ENCODE measurements around the gene USE1. TPM values are rescaled to one million over a fixed set of nuclear protein-coding genes. Genes with fewer than 3 reads are reported as not detected.

Gene USE1
- total and polyA plus RNA-seq, 9 of the 15 experiments (the other 6 are each of a cell fraction or from before 2014, with no cell fraction given): 17.3 to 52.4 (median 34.0) TPM

DNA sequence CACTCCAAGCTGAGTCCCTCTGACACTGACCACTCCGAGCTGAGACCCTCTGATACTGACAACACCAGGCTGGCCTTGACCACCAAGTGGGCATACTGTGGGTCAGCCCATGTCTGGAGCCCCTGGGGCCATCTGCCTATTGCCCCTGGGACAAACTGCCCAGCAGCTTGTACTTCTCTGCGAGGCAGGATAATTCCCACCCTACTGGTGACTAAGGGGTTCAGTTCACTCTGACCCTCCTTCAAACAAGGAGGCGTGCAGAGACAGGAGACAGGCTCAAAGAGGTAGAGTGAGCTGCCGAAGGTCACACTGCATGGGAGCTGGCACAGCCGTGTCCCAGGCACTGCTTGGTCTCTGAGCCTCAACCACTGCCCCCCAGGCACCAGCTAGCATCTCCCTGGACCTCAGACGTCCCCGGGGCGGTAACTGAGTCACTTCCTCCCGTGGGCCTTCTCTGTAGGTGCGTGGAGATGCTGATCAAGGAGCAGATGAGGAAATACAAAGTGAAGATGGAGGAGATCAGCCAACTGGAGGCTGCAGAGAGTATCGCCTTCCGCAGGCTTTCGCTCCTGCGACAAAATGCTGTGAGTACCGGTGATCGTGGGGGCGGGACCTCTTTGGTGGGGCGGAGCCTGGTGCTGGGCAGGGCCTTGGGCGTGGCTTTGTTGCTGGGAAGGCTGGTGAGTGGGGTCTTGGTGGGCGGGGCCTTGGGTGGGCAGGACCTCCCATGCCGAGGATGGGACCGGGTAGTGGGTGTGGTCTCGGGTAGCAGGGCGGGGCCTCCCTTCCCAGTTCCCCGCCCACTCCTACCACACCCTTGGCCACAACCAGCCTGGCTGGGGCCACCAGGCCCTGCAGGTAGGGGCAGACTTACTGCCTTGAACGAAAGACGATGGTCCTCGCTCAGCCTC, 5.8 kb upstream of the USE1 start (continued):
- no peak for TF ChIP-seq MYBL2 (IDR thresholded peaks at IDR 0.05; ENCODE audit: low read depth)
- 0 out of 2 replicates have a peak, but pooled peaks have one; percentile 47 for TF ChIP-seq MYBL2 (CRISPR knock-in tag; IDR thresholded peaks at IDR 0.05; ENCODE audit: borderline replicate concordance)
- no peak for TF ChIP-seq RBM15 (IDR thresholded peaks at IDR 0.05; ENCODE audit: insufficient read depth, low read length)
- TF ChIP-seq POLR2A (conservative IDR thresholded peaks at IDR 0.05): 0 out of 2 replicates have a peak, but pooled peaks have one; percentile 31
- TF ChIP-seq ZNF282 (CRISPR knock-in tag; IDR thresholded peaks at IDR 0.05): peak; percentile 73; the same call in 1 of the 2 replicates
- no peak for TF ChIP-seq CHCHD3 (CRISPR knock-in tag; IDR thresholded peaks at IDR 0.05)
- no peak for TF ChIP-seq ZNF583 (CRISPR knock-in tag; IDR thresholded peaks at IDR 0.05)
- TF ChIP-seq CTBP1 (IDR thresholded peaks at IDR 0.05; ENCODE audit: borderline replicate concordance): 0 out of 2 replicates have a peak, but pooled peaks have one; percentile 53
- TF ChIP-seq SUPT5H (IDR thresholded peaks at IDR 0.05): no peak
- no peak for TF ChIP-seq TOE1 (IDR thresholded peaks at IDR 0.05; ENCODE audit: borderline replicate concordance)
- TF ChIP-seq TOE1 (CRISPR knock-in tag; IDR thresholded peaks at IDR 0.05; ENCODE audit: borderline replicate concordance, low read depth): 0 out of 2 replicates have a peak, but pooled peaks have one; percentile 44
- no peak for TF ChIP-seq HSF4 (CRISPR knock-in tag; IDR thresholded peaks at IDR 0.05; ENCODE audit: borderline replicate concordance)
- peak in 1 of 2 experiments; percentile 40; a peak in 1 of 4 replicates for TF ChIP-seq SRF (CRISPR knock-in tag; IDR thresholded peaks at IDR 0.05)
- no peak for TF ChIP-seq ZNF197 (CRISPR knock-in tag; IDR thresholded peaks at IDR 0.05; ENCODE audit: low read depth)
- TF ChIP-seq CCNT2 (IDR thresholded peaks at IDR 0.05; ENCODE audit: borderline replicate concordance, extremely low read depth, insufficient read length, low read depth, low read length): peak; percentile 35
- TF ChIP-seq HMGN3 (IDR thresholded peaks at IDR 0.05; ENCODE audit: borderline replicate concordance, extremely low read depth, insufficient read length, low read depth, low read length): peak; percentile 56
- no peak for TF ChIP-seq ELF1 (tag; IDR thresholded peaks at IDR 0.05)
- TF ChIP-seq ZNF124 (CRISPR knock-in tag; IDR thresholded peaks at IDR 0.05): 0 out of 2 replicates have a peak, but pooled peaks have one; percentile 55
- TF ChIP-seq, protein P1, sequence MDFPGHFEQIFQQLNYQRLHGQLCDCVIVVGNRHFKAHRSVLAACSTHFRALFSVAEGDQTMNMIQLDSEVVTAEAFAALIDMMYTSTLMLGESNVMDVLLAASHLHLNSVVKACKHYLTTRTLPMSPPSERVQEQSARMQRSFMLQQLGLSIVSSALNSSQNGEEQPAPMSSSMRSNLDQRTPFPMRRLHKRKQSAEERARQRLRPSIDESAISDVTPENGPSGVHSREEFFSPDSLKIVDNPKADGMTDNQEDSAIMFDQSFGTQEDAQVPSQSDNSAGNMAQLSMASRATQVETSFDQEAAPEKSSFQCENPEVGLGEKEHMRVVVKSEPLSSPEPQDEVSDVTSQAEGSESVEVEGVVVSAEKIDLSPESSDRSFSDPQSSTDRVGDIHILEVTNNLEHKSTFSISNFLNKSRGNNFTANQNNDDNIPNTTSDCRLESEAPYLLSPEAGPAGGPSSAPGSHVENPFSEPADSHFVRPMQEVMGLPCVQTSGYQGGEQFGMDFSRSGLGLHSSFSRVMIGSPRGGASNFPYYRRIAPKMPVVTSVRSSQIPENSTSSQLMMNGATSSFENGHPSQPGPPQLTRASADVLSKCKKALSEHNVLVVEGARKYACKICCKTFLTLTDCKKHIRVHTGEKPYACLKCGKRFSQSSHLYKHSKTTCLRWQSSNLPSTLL (IDR thresholded peaks at IDR 0.05): no peak
- 0 out of 2 replicates have a peak, but pooled peaks have one; percentile 17 for TF ChIP-seq HDGF (IDR thresholded peaks at IDR 0.05)
- TF ChIP-seq, protein P2, sequence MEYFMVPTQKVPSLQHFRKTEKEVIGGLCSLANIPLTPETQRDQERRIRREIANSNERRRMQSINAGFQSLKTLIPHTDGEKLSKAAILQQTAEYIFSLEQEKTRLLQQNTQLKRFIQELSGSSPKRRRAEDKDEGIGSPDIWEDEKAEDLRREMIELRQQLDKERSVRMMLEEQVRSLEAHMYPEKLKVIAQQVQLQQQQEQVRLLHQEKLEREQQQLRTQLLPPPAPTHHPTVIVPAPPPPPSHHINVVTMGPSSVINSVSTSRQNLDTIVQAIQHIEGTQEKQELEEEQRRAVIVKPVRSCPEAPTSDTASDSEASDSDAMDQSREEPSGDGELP (CRISPR knock-in tag; IDR thresholded peaks at IDR 0.05; ENCODE audit: borderline replicate concordance): peak; percentile 62; the same call in 1 of the 2 replicates
- TF ChIP-seq, protein P3, sequence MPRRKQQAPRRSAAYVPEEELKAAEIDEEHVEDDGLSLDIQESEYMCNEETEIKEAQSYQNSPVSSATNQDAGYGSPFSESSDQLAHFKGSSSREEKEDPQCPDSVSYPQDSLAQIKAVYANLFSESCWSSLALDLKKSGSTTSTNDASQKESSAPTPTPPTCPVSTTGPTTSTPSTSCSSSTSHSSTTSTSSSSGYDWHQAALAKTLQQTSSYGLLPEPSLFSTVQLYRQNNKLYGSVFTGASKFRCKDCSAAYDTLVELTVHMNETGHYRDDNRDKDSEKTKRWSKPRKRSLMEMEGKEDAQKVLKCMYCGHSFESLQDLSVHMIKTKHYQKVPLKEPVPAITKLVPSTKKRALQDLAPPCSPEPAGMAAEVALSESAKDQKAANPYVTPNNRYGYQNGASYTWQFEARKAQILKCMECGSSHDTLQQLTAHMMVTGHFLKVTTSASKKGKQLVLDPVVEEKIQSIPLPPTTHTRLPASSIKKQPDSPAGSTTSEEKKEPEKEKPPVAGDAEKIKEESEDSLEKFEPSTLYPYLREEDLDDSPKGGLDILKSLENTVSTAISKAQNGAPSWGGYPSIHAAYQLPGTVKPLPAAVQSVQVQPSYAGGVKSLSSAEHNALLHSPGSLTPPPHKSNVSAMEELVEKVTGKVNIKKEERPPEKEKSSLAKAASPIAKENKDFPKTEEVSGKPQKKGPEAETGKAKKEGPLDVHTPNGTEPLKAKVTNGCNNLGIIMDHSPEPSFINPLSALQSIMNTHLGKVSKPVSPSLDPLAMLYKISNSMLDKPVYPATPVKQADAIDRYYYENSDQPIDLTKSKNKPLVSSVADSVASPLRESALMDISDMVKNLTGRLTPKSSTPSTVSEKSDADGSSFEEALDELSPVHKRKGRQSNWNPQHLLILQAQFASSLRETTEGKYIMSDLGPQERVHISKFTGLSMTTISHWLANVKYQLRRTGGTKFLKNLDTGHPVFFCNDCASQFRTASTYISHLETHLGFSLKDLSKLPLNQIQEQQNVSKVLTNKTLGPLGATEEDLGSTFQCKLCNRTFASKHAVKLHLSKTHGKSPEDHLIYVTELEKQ (CRISPR knock-in tag; IDR thresholded peaks at IDR 0.05): no peak

Measured in K562 (cell line).